Activated naive CD8-positive, alpha-beta T cell treated with anti-CD3 and anti-CD28 coated beads, Interleukin-2, amount 10 ng/mL, durations not matched to agents 7 days and 5 days (primary cell): ENCODE data around the gene STS. TPM values are rescaled to one million over a fixed set of nuclear protein-coding genes. Genes with fewer than 3 reads are reported as not detected.
"Not testable (repeated sequence)": the region's sequence is repeated elsewhere in the genome, so short reads cannot be mapped to it uniquely, and the experiment has no call there.

ENCODE experiments used
- ATAC-seq: fragments of 150-1000 bp; cut with Tn5 transposase; one replicate; pipeline ENCODE4 v1.10.0; 2021; ENCODE audit warnings: low read depth, moderate library complexity
- POLR2A ChIA-PET: fragments of 350-600 bp; sonication (Branson Sonifier 250); formaldehyde crosslinking; loops from one replicate; lab custom pipeline; 2021; ENCODE audit warnings: antibody characterized with exemption; lab: Charles Lee
- DNase-seq: peaks from one replicate; pipeline ENCODE4 v3.0.0; 2021
- H3K27ac Mint-ChIP-seq: one replicate; pipeline ENCODE4 v1.8.0; 2022; ENCODE audit warnings: mild to moderate bottlenecking, mixed read lengths
- H3K27me3 Mint-ChIP-seq: one replicate; pipeline ENCODE4 v1.8.0; 2022; ENCODE audit warnings: mild to moderate bottlenecking, moderate library complexity, mixed read lengths
- H3K36me3 Mint-ChIP-seq: one replicate; pipeline ENCODE4 v1.8.0; 2021; ENCODE audit warnings: mild to moderate bottlenecking, mixed read lengths
- H3K4me1 Mint-ChIP-seq: one replicate; pipeline ENCODE4 v1.8.0; 2021; ENCODE audit warnings: mixed read lengths
- H3K4me3 Mint-ChIP-seq: one replicate; pipeline ENCODE4 v1.8.0; 2022; ENCODE audit warnings: mild to moderate bottlenecking, moderate library complexity, mixed read lengths
- H3K9me3 Mint-ChIP-seq: one replicate; pipeline ENCODE4 v1.8.0; 2021; ENCODE audit warnings: mixed read lengths
- microRNA-seq: library from miRNA; unstranded; fragments of <30 nt; microRNA quantifications from one replicate; pipeline ENCODE4 v1.2.0, GENCODE V29; 2022
- total RNA-seq, 2 experiments: library from RNA; stranded (reverse); gene quantifications; one replicate each; pipeline ENCODE4 v1.2.3, GENCODE V29; 2021

Gene STS
- total RNA-seq, 2 experiments from 2014 or later: 1.1 to 1.4 TPM

DNA sequence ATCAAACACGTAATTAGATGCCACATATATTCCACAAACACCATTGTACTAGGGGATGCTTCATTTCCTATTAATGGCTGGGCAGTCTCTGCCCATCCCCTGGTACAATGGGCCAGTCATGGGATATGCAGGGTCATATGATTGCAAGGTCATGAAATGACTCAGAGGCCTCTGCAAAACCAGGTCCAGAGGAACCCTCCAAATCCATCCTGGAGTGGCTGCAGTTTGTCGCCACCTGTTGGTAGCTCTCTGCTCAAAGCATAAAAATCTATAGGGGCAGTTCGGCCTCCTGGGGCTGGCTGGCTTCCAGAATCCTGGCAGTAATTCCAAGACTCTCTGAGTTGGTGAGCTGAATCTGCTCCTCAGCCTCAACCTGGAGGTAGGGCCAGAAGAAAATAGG, 23.4 kb downstream of the STS start:
- Mint-ChIP-seq H3K27ac (no peak overlapping the region), H3K27me3 (no peaks in the 10 kb centered on the region), H3K36me3 (peaks cover 2% of the 10 kb centered on the region), H3K4me1 (no peaks in the 10 kb centered on the region), H3K4me3 (no peak overlapping the region), H3K9me3 (no peaks in the 10 kb centered on the region)
- POLR2A ChIA-PET: no interaction called here
- peak; percentile 28 for DNase-seq
- peak; percentile 39 for ATAC-seq

DNA sequence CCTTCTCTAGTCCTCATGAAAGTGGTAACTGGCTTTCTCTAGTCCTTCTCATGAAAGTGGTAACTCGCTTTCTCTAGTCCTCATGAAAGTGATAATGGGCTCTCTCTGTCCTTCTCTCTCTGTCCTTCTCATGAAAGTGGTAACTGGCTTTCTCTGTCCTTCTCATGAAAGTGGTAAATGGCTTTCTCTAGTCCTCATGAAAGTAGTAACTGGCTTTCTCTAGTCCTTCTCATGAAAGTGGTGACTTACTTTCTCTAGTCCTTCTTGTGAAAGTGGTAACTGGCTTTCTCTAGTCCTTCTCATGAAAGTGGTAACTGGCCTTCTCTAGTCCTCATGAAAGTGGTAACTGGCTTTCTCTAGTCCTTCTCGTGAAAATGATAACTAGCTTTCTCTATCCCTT, 31.3 kb downstream of the STS start:
- POLR2A ChIA-PET, H3K9me3 Mint-ChIP-seq, H3K27me3 Mint-ChIP-seq, H3K4me1 Mint-ChIP-seq, H3K36me3 Mint-ChIP-seq, H3K4me3 Mint-ChIP-seq, DNase-seq, ATAC-seq, H3K27ac Mint-ChIP-seq: not testable (repeated sequence)

DNA sequence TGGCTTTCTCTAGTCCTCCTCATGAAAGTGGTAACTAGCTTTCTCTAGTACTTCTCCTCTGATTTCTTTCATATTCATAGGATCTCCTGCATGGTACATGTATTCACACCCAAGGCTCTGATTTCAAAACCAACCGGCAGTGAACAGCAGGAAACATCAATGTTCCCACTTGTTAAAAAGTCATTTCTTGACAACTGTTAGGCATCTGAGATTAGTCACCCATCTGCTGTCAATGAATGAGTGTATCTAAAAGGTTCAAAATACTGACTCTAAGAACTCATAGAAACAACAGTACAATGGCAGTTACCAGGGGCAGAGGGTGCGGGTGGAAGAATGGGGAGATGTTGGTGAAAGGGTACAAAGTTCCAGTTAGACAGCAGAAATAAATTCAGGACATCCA, 31.9 kb downstream of the STS start:
- H3K27me3 Mint-ChIP-seq: no peaks in the 10 kb centered on the region
- H3K27ac Mint-ChIP-seq: no peak overlapping the region
- no peaks in the 10 kb centered on the region for H3K9me3 Mint-ChIP-seq
- no peaks in the 10 kb centered on the region for H3K36me3 Mint-ChIP-seq
- DNase-seq: no peak
- POLR2A ChIA-PET: no interaction called here
- no peak overlapping the region for H3K4me3 Mint-ChIP-seq
- no peak for ATAC-seq
- H3K4me1 Mint-ChIP-seq: no peaks in the 10 kb centered on the region

DNA sequence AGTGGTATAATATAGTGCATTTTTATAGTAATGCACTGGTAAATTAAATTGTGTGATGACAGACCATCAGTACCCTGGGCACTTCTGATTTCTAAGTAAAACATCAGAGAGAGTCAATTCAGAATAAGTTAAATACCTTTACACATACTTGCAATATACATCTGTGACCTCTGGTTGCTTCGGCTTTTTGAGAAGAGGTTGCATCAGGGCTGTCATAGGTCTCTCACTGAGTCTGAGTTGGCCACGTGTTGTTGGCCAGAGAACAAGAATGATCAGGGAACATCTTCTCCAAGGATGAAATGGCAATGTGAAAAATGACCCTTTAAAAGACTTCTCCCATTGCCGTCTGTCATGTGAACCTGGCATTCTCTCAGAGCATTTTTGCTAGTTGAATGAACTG, 37.3 kb downstream of the STS start:
- no peak overlapping the region for H3K27ac Mint-ChIP-seq
- no peak overlapping the region for H3K4me3 Mint-ChIP-seq
- no peaks in the 10 kb centered on the region for H3K9me3 Mint-ChIP-seq
- no peaks in the 10 kb centered on the region for H3K4me1 Mint-ChIP-seq
- no peaks in the 10 kb centered on the region for H3K27me3 Mint-ChIP-seq
- ATAC-seq: no peak
- POLR2A ChIA-PET: no interaction called here
- no peaks in the 10 kb centered on the region for H3K36me3 Mint-ChIP-seq
- DNase-seq: no peak

DNA sequence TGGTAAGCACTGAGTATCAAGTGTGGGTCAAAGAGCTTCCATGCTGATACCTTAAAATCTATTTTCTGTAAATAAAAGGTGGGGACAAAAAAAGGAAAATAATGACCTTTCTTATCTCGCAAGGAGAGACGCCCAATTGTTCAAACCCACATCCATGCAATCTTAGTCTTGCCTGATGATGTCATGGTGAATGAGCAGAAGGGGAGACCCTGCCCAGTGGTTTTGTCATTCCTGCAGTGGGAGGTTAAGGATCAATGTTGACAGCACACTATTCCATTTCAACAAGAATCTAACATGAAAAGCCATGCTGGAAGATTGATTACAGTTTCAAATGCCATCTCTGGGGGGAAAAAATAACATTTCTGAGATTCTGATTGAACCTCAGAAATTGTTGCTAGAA, 41.2 kb downstream of the STS start:
- H3K36me3 Mint-ChIP-seq: no peaks in the 10 kb centered on the region
- H3K27ac Mint-ChIP-seq: no peak overlapping the region
- H3K9me3 Mint-ChIP-seq: no peaks in the 10 kb centered on the region
- H3K27me3 Mint-ChIP-seq: no peaks in the 10 kb centered on the region
- no peak overlapping the region for H3K4me3 Mint-ChIP-seq
- DNase-seq (no peak), ATAC-seq (no peak)
- POLR2A ChIA-PET: no interaction called here
- H3K4me1 Mint-ChIP-seq: no peaks in the 10 kb centered on the region

DNA sequence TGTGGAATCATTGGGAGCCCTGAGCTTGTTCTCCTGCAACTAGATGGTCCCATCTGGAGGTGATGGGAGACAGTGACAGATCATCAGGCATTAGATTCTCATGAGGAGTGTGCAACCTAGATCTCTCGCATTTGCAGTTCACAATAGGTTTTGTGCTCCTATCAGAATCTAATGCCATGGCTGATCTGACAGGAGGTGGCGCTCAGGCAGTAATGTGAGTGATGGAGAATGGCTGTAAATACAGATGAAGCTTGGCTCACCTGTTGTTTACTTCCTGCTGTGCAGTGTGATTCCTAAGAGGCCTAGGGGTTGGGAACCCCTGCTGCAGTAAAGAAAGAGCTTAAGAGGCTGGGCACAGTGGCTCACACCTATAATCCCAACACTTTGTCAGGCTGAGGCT, 42.6 kb downstream of the STS start:
- no peaks in the 10 kb centered on the region for H3K36me3 Mint-ChIP-seq
- no peaks in the 10 kb centered on the region for H3K27me3 Mint-ChIP-seq
- H3K27ac Mint-ChIP-seq: no peak overlapping the region
- H3K4me3 Mint-ChIP-seq: no peak overlapping the region
- H3K4me1 Mint-ChIP-seq: no peaks in the 10 kb centered on the region
- POLR2A ChIA-PET: no interaction called here
- H3K9me3 Mint-ChIP-seq: no peaks in the 10 kb centered on the region
- ATAC-seq (no peak), DNase-seq (no peak)

DNA sequence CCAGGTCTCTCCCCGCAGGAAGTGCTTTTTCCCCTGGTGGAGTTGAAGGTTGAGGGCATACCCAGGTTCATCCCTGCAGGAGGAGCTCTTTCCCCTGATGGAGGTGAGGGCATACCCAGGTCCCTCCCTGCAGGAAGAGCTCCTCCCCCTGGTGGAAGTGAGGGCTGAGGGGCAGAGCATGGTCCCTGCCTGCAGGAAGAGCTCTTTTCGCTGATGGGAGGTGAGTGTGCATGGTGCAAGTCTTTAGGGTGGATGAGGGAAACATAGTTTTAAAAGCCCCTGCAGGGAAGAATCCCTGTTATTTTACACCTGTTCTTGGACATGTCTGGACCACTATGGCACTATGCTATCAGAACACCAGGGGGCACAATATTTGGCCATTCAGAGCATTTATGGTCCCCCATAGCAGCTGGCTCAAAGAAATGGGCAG, 44.2 kb downstream of the STS start:
- ATAC-seq (no peak), DNase-seq (no peak)
- H3K27ac Mint-ChIP-seq: no peak overlapping the region
- no peaks in the 10 kb centered on the region for H3K4me1 Mint-ChIP-seq
- H3K27me3 Mint-ChIP-seq: no peaks in the 10 kb centered on the region
- POLR2A ChIA-PET: no interaction called here
- H3K9me3 Mint-ChIP-seq: no peaks in the 10 kb centered on the region
- no peaks in the 10 kb centered on the region for H3K36me3 Mint-ChIP-seq
- H3K4me3 Mint-ChIP-seq: no peak overlapping the region

DNA sequence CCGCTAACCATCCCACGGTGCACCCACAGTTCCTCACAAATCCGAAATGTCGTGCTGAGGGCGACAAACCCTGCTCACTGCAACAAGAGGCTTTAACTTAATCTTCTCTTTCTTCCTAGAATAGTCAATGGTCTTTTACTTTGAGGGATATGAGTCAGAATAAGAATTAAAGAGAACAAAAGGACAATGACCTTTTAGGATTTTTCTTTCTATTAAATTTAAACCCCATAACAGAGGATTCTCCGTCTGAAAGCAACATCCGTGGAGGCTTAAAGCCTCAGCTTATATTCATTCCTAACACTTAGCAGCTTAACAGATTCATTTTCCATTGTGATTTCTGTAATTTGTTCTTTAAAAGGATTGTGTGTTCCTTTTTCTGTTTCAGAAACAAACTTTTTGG, 45.4 kb downstream of the STS start:
- Mint-ChIP-seq H3K4me1 (no peaks in the 10 kb centered on the region), H3K36me3 (no peaks in the 10 kb centered on the region), H3K27me3 (no peaks in the 10 kb centered on the region), H3K27ac (no peak overlapping the region), H3K4me3 (no peak overlapping the region), H3K9me3 (no peaks in the 10 kb centered on the region)
- POLR2A ChIA-PET: no interaction called here
- no peak for ATAC-seq
- no peak for DNase-seq

DNA sequence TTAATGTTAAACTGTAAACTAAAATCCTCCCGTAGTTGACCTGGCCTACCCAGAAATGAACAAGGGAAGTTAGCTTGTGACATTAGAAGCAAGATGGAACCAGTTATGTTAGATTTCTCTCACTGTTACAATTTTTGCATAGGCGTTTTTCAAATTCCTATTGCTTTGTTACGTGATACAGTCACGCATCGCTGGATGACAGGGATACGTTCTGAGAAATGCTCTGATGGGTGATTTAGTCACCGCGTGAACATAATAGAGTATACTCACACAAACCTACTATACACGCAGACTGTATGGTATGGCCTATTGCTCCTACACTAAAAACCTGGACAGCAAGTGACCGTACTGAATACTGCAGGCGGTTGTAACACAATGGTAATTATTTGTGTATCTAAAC, 47.1 kb downstream of the STS start:
- Mint-ChIP-seq H3K27ac (no peak overlapping the region), H3K9me3 (no peaks in the 10 kb centered on the region), H3K4me3 (no peak overlapping the region), H3K36me3 (no peaks in the 10 kb centered on the region), H3K4me1 (no peaks in the 10 kb centered on the region), H3K27me3 (no peaks in the 10 kb centered on the region)
- no peak for DNase-seq
- no peak for ATAC-seq
- POLR2A ChIA-PET: no interaction called here

Small RNAs within 50 kb of the gene (microRNA-seq; reads per million reads assigned to microRNA genes)
- gene MIR4767: not detected

Other genes starting within 250 kb of the STS start
- 10 to 100 TPM; 13.3 to 14.6 TPM for gene PUDP, start 441 bp downstream of the STS start, total RNA-seq